ENCODE results near the gene GRAP2. TPM values are rescaled to one million over a fixed set of nuclear protein-coding genes. Genes with fewer than 3 reads are reported as not detected.

The GRAP2 gene
- polyA plus RNA-seq, 3 donors: 0.05 to 4.2 (median 0.97) TPM

- WGBS (ENCODE audit: insufficient coverage): 100% methylated on average over 1 of the region's 1 CpG
- H3K4me1 ChIP-seq (ENCODE audit: control insufficient read depth in 1 of 2, insufficient read depth in 2 of 2, low read length in 2 of 2): peaks cover 34 to 43% of the 10 kb centered on the region in 2 donors
- TF ChIP-seq, protein P1, sequence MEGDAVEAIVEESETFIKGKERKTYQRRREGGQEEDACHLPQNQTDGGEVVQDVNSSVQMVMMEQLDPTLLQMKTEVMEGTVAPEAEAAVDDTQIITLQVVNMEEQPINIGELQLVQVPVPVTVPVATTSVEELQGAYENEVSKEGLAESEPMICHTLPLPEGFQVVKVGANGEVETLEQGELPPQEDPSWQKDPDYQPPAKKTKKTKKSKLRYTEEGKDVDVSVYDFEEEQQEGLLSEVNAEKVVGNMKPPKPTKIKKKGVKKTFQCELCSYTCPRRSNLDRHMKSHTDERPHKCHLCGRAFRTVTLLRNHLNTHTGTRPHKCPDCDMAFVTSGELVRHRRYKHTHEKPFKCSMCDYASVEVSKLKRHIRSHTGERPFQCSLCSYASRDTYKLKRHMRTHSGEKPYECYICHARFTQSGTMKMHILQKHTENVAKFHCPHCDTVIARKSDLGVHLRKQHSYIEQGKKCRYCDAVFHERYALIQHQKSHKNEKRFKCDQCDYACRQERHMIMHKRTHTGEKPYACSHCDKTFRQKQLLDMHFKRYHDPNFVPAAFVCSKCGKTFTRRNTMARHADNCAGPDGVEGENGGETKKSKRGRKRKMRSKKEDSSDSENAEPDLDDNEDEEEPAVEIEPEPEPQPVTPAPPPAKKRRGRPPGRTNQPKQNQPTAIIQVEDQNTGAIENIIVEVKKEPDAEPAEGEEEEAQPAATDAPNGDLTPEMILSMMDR (IDR thresholded peaks at IDR 0.05): no peak
- Mint-ChIP-seq H3K9me3 (peaks cover 0 to 5% (median 0%) of the 10 kb centered on the region in 7 donors), H3K36me3 (no peaks in the 10 kb centered on the region), H3K4me3 (no peak overlapping the region), H3K27ac (no peak overlapping the region), H3K27me3 (ENCODE audit: low read depth in 3 of 3) (no peaks in the 10 kb centered on the region), H3K4me1 (peaks cover 33% of the 10 kb centered on the region)
- no peaks in the 10 kb centered on the region for H3K9me3 ChIP-seq (replicated peaks in 1 of 2; ENCODE audit: control insufficient read depth in 1 of 2, insufficient read depth in 1 of 2, low read length in 2 of 2)
- no peak for DNase-seq
- no peak overlapping the region for H3K9ac ChIP-seq (ENCODE audit: insufficient read depth, low read length, poor library complexity, severe bottlenecking)
- no peaks in the 10 kb centered on the region for H3K36me3 ChIP-seq (replicated peaks in 1 of 2; ENCODE audit: control insufficient read depth in 1 of 2, insufficient read depth in 2 of 2, low read length in 2 of 2)
- H4K20me1 ChIP-seq (ENCODE audit: insufficient read depth, low read length): no peaks in the 10 kb centered on the region
- no peaks in the 10 kb centered on the region for H3K27me3 ChIP-seq (ENCODE audit: control insufficient read depth in 2 of 2, insufficient read depth in 2 of 2, low read length in 2 of 2)
- intact Hi-C loops (cut with micrococcal nuclease): no loop called here
- no peak overlapping the region for H3K27ac ChIP-seq (ENCODE audit: low read depth in 1 of 2, low read length in 2 of 2)
- H2AFZ ChIP-seq (ENCODE audit: insufficient read depth, low read depth, low read length, poor library complexity, severe bottlenecking): no peak overlapping the region
- H3K4me3 ChIP-seq (replicated peaks in 1 of 3; ENCODE audit: low read depth in 2 of 3, low read length in 3 of 3): no peak overlapping the region
- H3K79me2 ChIP-seq (ENCODE audit: insufficient read depth, low read length): no peaks in the 10 kb centered on the region
- no peak overlapping the region for H3K4me2 ChIP-seq (replicated peaks; ENCODE audit: extremely low read depth, low read length, poor library complexity, severe bottlenecking)
Observed at GRCh38 chr22:39895682-39896081, 5.2 kb upstream of the GRAP2 start.

GRCh38 chr22:39896313-39896996 is 4.4 kb upstream of the GRAP2 start:
- no peaks in the 10 kb centered on the region for H3K36me3 Mint-ChIP-seq
- Histone ChIP-seq H3K9me3 (replicated peaks in 1 of 2; ENCODE audit: control insufficient read depth in 1 of 2, insufficient read depth in 1 of 2, low read length in 2 of 2) (no peaks in the 10 kb centered on the region), H3K27ac (ENCODE audit: low read depth in 1 of 2, low read length in 2 of 2) (no peak overlapping the region), H3K9ac (ENCODE audit: insufficient read depth, low read length, poor library complexity, severe bottlenecking) (no peak overlapping the region), H3K4me2 (replicated peaks; ENCODE audit: extremely low read depth, low read length, poor library complexity, severe bottlenecking) (no peak overlapping the region), H3K79me2 (ENCODE audit: insufficient read depth, low read length) (no peaks in the 10 kb centered on the region), H2AFZ (ENCODE audit: insufficient read depth, low read depth, low read length, poor library complexity, severe bottlenecking) (no peak overlapping the region), H4K20me1 (ENCODE audit: insufficient read depth, low read length) (no peaks in the 10 kb centered on the region), H3K4me3 (replicated peaks in 1 of 3; ENCODE audit: low read depth in 2 of 3, low read length in 3 of 3) (no peak overlapping the region), H3K36me3 (replicated peaks in 1 of 2; ENCODE audit: control insufficient read depth in 1 of 2, insufficient read depth in 2 of 2, low read length in 2 of 2) (no peaks in the 10 kb centered on the region), H3K27me3 (ENCODE audit: control insufficient read depth in 2 of 2, insufficient read depth in 2 of 2, low read length in 2 of 2) (no peaks in the 10 kb centered on the region), H3K4me1 (ENCODE audit: control insufficient read depth in 1 of 2, insufficient read depth in 2 of 2, low read length in 2 of 2) (peaks cover 40 to 50% of the 10 kb centered on the region in 2 donors)
- WGBS (ENCODE audit: insufficient coverage): 93% methylated on average over 5 of the region's 6 CpGs
- TF ChIP-seq, protein P1 (IDR thresholded peaks at IDR 0.05): no peak
- H3K27me3 Mint-ChIP-seq (ENCODE audit: low read depth in 3 of 3): no peaks in the 10 kb centered on the region
- intact Hi-C loops (cut with micrococcal nuclease): no loop called here
- no peak overlapping the region for H3K4me3 Mint-ChIP-seq
- peaks cover 0 to 5% (median 0%) of the 10 kb centered on the region in 7 donors for H3K9me3 Mint-ChIP-seq
- peaks cover 41% of the 10 kb centered on the region for H3K4me1 Mint-ChIP-seq
- H3K27ac Mint-ChIP-seq: no peak overlapping the region
- DNase-seq: no peak

Data from CD14-positive monocyte (primary cell).